A673 (cell line): ENCODE results near the gene ITPKB. TPM values are rescaled to one million over a fixed set of nuclear protein-coding genes. Genes with fewer than 3 reads are reported as not detected.
"Not testable (repeated sequence)": the region's sequence is repeated elsewhere in the genome, so short reads cannot be mapped to it uniquely, and the experiment has no call there.

Experiments used
- BruUV-seq: library from RNA; stranded (reverse); fragments of 400-500 nt; replicated peaks from 2 replicates; lab custom pipeline; 2021; lab: Mats Ljungman, UMichigan
- CTCF ChIA-PET: fragments of 300-600 bp; sonication (Branson Sonifier 250); formaldehyde crosslinking; loops from one replicate; lab custom pipeline; 2022; ENCODE audit warnings: antibody characterized with exemption; lab: Charles Lee
- POLR2A ChIA-PET: fragments of 300-600 bp; sonication (Branson Sonifier 250); formaldehyde crosslinking; loops from one replicate; lab custom pipeline; 2022; ENCODE audit warnings: antibody characterized with exemption; ENCODE audit not compliant: low non-redundant PET; lab: Charles Lee
- DNase-seq: peaks from one replicate; pipeline ENCODE4 v3.0.0-alpha.2; 2015; ENCODE audit warnings: low spot score
- H3K27ac ChIP-seq: fragments of 200-600 bp; sonication (generic); 2 replicates; pipeline ENCODE4 v1.5.1; 2016; ENCODE audit warnings: mixed run types, low read depth, mild to moderate bottlenecking, mixed read lengths, antibody characterized with exemption, low read length; ENCODE audit not compliant: poor library complexity, severe bottlenecking
- H3K27me3 ChIP-seq: fragments of 200-600 bp; sonication (generic); replicated peaks from 2 replicates; pipeline ENCODE4 v1.6.1; 2017; ENCODE audit warnings: mixed run types, low read depth, mild to moderate bottlenecking, mixed read lengths, antibody characterized with exemption, low read length; ENCODE audit not compliant: insufficient read depth, poor library complexity
- H3K36me3 ChIP-seq: fragments of 200-600 bp; sonication (generic); 2 replicates; pipeline ENCODE4 v1.6.1; 2016; ENCODE audit warnings: mixed run types, mild to moderate bottlenecking, mixed read lengths, antibody characterized with exemption, low read length; ENCODE audit not compliant: insufficient read depth, poor library complexity, severe bottlenecking
- H3K4me1 ChIP-seq: fragments of 200-600 bp; sonication (generic); 2 replicates; pipeline ENCODE4 v1.6.1; 2017; ENCODE audit warnings: mixed run types, mild to moderate bottlenecking, mixed read lengths, antibody characterized with exemption, low read length; ENCODE audit not compliant: insufficient read depth, poor library complexity, severe bottlenecking
- H3K4me3 ChIP-seq: fragments of 200-600 bp; sonication (generic); 2 replicates; pipeline ENCODE4 v1.5.1; 2016; ENCODE audit warnings: low read depth, mixed run types, mild to moderate bottlenecking, mixed read lengths, low read length; ENCODE audit not compliant: poor library complexity, severe bottlenecking
- H3K9me3 ChIP-seq: fragments of 200-600 bp; sonication (generic); 2 replicates; pipeline ENCODE4 v1.6.1; 2016; ENCODE audit warnings: mixed run types, low read depth, mild to moderate bottlenecking, mixed read lengths, antibody characterized with exemption, low read length; ENCODE audit not compliant: poor library complexity, severe bottlenecking
- EZH2 ChIP-seq: fragments of 200-600 bp; sonication (generic); IDR thresholded peaks from 2 replicates; pipeline ENCODE4 v1.6.1; 2017; ENCODE audit warnings: borderline replicate concordance, low read depth, mild to moderate bottlenecking, mixed read lengths, antibody characterized with exemption, low read length; ENCODE audit not compliant: poor library complexity, severe bottlenecking
- intact Hi-C: fragments of 100-400 bp; cut with micrococcal nuclease; formaldehyde crosslinking; loops from one replicate; pipeline ENCODE4 v1.10.0; 2022; ENCODE audit not compliant: unreplicated experiment
- total RNA-seq: library from RNA; stranded (reverse); gene quantifications from 2 replicates; pipeline ENCODE4 v1.2.3, GENCODE V29; 2021
- TF ChIP-seq, protein P1 (sequence below): fragments of 300-800, 200-600 bp; sonication (generic); conservative IDR thresholded peaks from 2 replicates; pipeline ENCODE4 v1.5.1; 2017; ENCODE audit warnings: low read depth, mild to moderate bottlenecking, antibody characterized with exemption, low read length, moderate library complexity, mixed read lengths

The ITPKB gene
- total RNA-seq, 1 experiment from 2014 or later, result 14.1 TPM

DNA sequence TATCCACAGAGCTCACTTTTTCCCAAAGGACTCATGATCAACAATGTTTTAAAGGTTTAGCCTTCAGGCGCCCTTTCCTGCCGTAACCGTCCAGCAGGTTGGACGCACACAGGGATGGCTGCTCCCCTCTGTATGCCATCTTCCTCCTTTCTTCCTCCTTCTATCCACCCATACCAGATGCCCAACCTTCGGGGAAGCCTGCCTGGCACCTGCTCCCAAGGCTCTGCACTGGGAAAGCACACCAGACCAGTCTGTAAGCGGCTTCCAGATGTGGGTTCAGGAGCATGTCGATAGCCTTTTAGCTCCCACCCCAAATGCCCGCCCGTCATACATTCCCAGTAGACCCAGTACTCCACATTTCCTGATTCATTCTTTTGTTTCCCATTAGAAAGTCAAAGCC is 137.6 kb downstream of the ITPKB start:
- no peak overlapping the region for H3K27ac ChIP-seq
- H3K27me3 ChIP-seq, result peaks cover 7% of the 10 kb centered on the region
- H3K9me3 ChIP-seq, result no peaks in the 10 kb centered on the region
- no peak for DNase-seq
- intact Hi-C loops, result no loop called here
- H3K4me3 ChIP-seq, result no peak overlapping the region
- H3K4me1 ChIP-seq, result peaks cover 5% of the 10 kb centered on the region
- TF ChIP-seq, protein P1, sequence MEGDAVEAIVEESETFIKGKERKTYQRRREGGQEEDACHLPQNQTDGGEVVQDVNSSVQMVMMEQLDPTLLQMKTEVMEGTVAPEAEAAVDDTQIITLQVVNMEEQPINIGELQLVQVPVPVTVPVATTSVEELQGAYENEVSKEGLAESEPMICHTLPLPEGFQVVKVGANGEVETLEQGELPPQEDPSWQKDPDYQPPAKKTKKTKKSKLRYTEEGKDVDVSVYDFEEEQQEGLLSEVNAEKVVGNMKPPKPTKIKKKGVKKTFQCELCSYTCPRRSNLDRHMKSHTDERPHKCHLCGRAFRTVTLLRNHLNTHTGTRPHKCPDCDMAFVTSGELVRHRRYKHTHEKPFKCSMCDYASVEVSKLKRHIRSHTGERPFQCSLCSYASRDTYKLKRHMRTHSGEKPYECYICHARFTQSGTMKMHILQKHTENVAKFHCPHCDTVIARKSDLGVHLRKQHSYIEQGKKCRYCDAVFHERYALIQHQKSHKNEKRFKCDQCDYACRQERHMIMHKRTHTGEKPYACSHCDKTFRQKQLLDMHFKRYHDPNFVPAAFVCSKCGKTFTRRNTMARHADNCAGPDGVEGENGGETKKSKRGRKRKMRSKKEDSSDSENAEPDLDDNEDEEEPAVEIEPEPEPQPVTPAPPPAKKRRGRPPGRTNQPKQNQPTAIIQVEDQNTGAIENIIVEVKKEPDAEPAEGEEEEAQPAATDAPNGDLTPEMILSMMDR, result no peak
- TF ChIP-seq EZH2, result no peak
- BruUV-seq, result no TSS peak
- no peaks in the 10 kb centered on the region for H3K36me3 ChIP-seq
- ChIA-PET POLR2A (no interaction called here), CTCF (interaction anchor here (0.8 kb wide), 1 partner anchor 8 kb away, joined by 3 read pairs; no protein-coding TSS in a partner anchor)

DNA sequence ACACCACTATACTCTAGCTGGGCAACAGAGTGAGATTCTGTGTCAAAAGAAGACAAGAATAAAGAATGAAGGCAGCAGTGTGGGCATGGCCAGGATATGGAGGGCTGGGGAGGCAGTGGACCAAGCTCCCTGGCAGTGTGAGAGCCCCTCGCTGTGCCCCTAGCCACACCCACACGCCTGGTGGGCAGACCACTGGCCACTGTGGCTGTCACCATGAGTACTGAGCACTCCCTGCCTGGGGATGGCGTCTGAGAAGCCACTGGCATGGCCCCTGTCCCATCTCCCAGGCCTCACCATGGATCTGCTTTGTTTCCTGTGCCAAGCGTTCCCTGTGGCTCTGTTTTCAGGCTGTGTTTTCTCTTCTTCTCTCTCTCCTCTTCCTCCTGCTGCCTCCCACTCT is 138.8 kb downstream of the ITPKB start:
- CTCF ChIA-PET, result no interaction called here
- Histone ChIP-seq H3K36me3 (no peaks in the 10 kb centered on the region), H3K27me3 (peaks cover 7% of the 10 kb centered on the region), H3K4me1 (peaks cover 5% of the 10 kb centered on the region), H3K4me3 (no peak overlapping the region), H3K9me3 (no peaks in the 10 kb centered on the region), H3K27ac (no peak overlapping the region)
- TF ChIP-seq EZH2, result no peak
- TF ChIP-seq, protein P1, result no peak
- DNase-seq, result no peak
- intact Hi-C loops, result no loop called here
- POLR2A ChIA-PET, result interaction anchor here (0.7 kb wide), 1 partner anchor 1135 kb away, joined by 3 read pairs; the partner anchor contains the start of genes JMJD4 and SNAP47
- no TSS peak for BruUV-seq

DNA sequence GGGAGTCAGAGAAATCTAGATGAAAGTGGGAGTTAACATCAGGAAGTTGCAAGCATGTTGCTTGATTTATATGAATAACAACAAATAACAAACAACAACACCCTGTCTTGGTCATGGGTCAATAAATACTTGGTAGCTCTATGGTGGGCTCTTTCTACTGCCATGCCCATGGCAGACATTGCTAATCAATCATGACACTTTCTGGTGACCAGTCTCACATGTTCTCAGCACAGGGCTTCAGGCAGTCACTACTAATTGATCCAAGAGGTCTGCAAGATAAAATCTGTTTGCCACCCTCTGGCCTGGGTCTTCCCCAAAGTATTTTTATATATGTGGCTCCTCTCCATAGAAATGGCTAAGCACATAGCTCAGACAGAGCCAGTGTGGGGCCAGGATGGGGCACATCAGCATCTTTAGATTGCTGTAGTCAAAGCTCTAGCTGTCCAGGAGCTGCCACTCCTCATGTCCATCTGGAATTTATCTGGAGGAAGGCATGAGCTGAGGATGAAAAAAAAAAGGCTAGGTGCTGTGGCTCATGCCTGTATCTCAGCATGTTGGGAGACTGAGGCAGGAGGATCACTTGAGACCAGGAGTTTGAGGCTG is 139.3 kb downstream of the ITPKB start:
- H3K36me3 ChIP-seq, result no peaks in the 10 kb centered on the region
- peaks cover 7% of the 10 kb centered on the region for H3K27me3 ChIP-seq
- H3K4me1 ChIP-seq, result peaks cover 5% of the 10 kb centered on the region
- POLR2A ChIA-PET, result no interaction called here
- no peaks in the 10 kb centered on the region for H3K9me3 ChIP-seq
- H3K4me3 ChIP-seq, result no peak overlapping the region
- no peak overlapping the region for H3K27ac ChIP-seq
- DNase-seq, result no peak
- no peak for TF ChIP-seq EZH2
- TF ChIP-seq, protein P1, result no peak
- intact Hi-C loops, result no loop called here
- BruUV-seq, result no TSS peak
- CTCF ChIA-PET, result no interaction called here

DNA sequence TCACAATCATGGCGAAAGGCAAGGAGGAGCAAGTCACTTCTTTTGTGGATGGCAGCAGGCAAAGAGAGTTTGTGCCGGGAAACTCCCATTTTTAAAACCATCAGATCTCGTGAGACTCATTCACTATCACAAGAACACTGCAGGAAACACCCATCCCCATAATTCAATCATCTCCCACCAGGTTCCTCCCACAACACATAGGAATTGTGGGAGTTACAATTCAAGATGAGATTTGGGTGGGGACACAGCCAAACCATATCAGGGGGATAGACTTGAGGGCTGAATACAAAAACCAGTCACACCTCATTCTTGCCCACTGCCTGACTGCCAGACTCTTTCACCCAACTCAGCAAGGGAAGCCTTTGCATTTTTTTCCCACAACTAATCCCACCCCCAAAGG is 140.1 kb downstream of the ITPKB start:
- H3K27ac ChIP-seq, H3K27me3 ChIP-seq, DNase-seq, H3K4me1 ChIP-seq, CTCF ChIA-PET, POLR2A ChIA-PET, intact Hi-C loops, H3K36me3 ChIP-seq, H3K9me3 ChIP-seq, BruUV-seq, H3K4me3 ChIP-seq: not testable (repeated sequence)
